Measurements from ENCODE around the gene ELK4.
A peak's percentile ranks its signal among the peaks of the same experiment; 100 is the strongest.

Gene ELK4

GRCh38 chr1:205595861-205596260 is 36.0 kb downstream of the ELK4 start:
- DNase-seq (ENCODE audit: low spot score), result no peak

- DNase-seq (ENCODE audit: low spot score), result no peak
These were observed 36.4 kb downstream of the ELK4 start for GRCh38 chr1:205595435-205595834.

- no peak for DNase-seq (ENCODE audit: low spot score)
These were observed 37.0 kb downstream of the ELK4 start for GRCh38 chr1:205594846-205595245.

GRCh38 chr1:205593967-205594366 is 37.8 kb downstream of the ELK4 start:
- DNase-seq (ENCODE audit: low spot score), result no peak

GRCh38 chr1:205593532-205593931 is 38.3 kb downstream of the ELK4 start:
- DNase-seq (ENCODE audit: low spot score), result no peak

GRCh38 chr1:205592443-205593003 is 39.3 kb downstream of the ELK4 start:
- no peak for DNase-seq (ENCODE audit: low spot score)

- peak; percentile 65 for DNase-seq (ENCODE audit: low spot score)
These were observed 40.1 kb downstream of the ELK4 start for GRCh38 chr1:205591522-205592351.

- no peak for DNase-seq (ENCODE audit: low spot score)
These were observed 40.9 kb downstream of the ELK4 start for GRCh38 chr1:205590777-205591513.

GRCh38 chr1:205590457-205590768 is 41.4 kb downstream of the ELK4 start:
- DNase-seq (ENCODE audit: low spot score), result no peak

- no peak for DNase-seq (ENCODE audit: low spot score)
These were observed 42.0 kb downstream of the ELK4 start for GRCh38 chr1:205589618-205590456.

GRCh38 chr1:205589046-205589445 is 42.8 kb downstream of the ELK4 start:
- no peak for DNase-seq (ENCODE audit: low spot score)

- DNase-seq (ENCODE audit: low spot score), result peak; percentile 31
These were observed 43.2 kb downstream of the ELK4 start for GRCh38 chr1:205588636-205589035.

- DNase-seq (ENCODE audit: low spot score), result no peak
These were observed 44.2 kb downstream of the ELK4 start for GRCh38 chr1:205587581-205587980.

- no peak for DNase-seq (ENCODE audit: low spot score)
These were observed 45.7 kb downstream of the ELK4 start for GRCh38 chr1:205585835-205586785.

- DNase-seq (ENCODE audit: low spot score), result no peak
These were observed 46.5 kb downstream of the ELK4 start for GRCh38 chr1:205585169-205585834.

- DNase-seq (ENCODE audit: low spot score), result no peak
These were observed 47.1 kb downstream of the ELK4 start for GRCh38 chr1:205584732-205585131.

- no peak for DNase-seq (ENCODE audit: low spot score)
These were observed 48.2 kb downstream of the ELK4 start for GRCh38 chr1:205583461-205584130.

- DNase-seq (ENCODE audit: low spot score), result no peak
These were observed 49.1 kb downstream of the ELK4 start for GRCh38 chr1:205582471-205583291.

GRCh38 chr1:205582046-205582445 is 49.8 kb downstream of the ELK4 start:
- no peak for DNase-seq (ENCODE audit: low spot score)

Data from pons (tissue), 1 donor.